ENCODE measurements around the gene HNRNPUL2. TPM values are rescaled to one million over a fixed set of nuclear protein-coding genes. Genes with fewer than 3 reads are reported as not detected.

The HNRNPUL2 gene
- total and polyA plus RNA-seq, 10 of the 15 experiments (the other 5 are each of a cell fraction or from before 2014, with no cell fraction given), result 1.6 to 72.2 (median 14.9) TPM

GRCh38 chr11:62771144-62772021, 44.1 kb upstream of the HNRNPUL2 start, which contains the start of gene TAF6L (continued):
- TF ChIP-seq CREM (IDR thresholded peaks at IDR 0.05; ENCODE audit: low read depth) (no peak), JUNB (IDR thresholded peaks at IDR 0.05) (no peak), MEF2A (IDR thresholded peaks at IDR 0.05; ENCODE audit: insufficient read depth, low read depth, low read length) (0 out of 2 replicates have a peak, but pooled peaks have one; percentile 13), RCOR1 (conservative IDR thresholded peaks at IDR 0.05; ENCODE audit: low read depth, low read length) (0 out of 2 replicates have a peak, but pooled peaks have one; percentile 37), CBFB (IDR thresholded peaks at IDR 0.05; ENCODE audit: low read depth) (no peak; the same call in 1 of the 2 replicates), ZNF687 (IDR thresholded peaks at IDR 0.05) (peak; percentile 66), ATF7 (IDR thresholded peaks at IDR 0.05; ENCODE audit: low read depth) (no peak), STAT1 (conservative IDR thresholded peaks at IDR 0.05) (0 out of 2 replicates have a peak, but pooled peaks have one; percentile 45), RFX5 (IDR thresholded peaks at IDR 0.05; ENCODE audit: low read depth, low read length) (no peak), SUZ12 (IDR thresholded peaks at IDR 0.05; ENCODE audit: unreplicated experiment) (no peak), CUX1 (IDR thresholded peaks at IDR 0.05; ENCODE audit: insufficient replicate concordance, low read depth, low read length) (no peak), NR2C2 (IDR thresholded peaks at IDR 0.05; ENCODE audit: borderline replicate concordance, control insufficient read depth, insufficient read length, low read depth) (peak; percentile 63), EED (IDR thresholded peaks at IDR 0.05; ENCODE audit: low read depth) (peak; percentile 80; the same call in 1 of the 2 replicates), ZNF217 (IDR thresholded peaks at IDR 0.05) (no peak; the same call in 1 of the 2 replicates), PKNOX1 (IDR thresholded peaks at IDR 0.05) (0 out of 2 replicates have a peak, but pooled peaks have one; percentile 11), NFIC (IDR thresholded peaks at IDR 0.05; ENCODE audit: low read depth, low read length) (no peak; the same call in 1 of the 2 replicates), SREBF1 (IDR thresholded peaks at IDR 0.05; ENCODE audit: low read length) (no peak)

All from GM12878 (cell line).